ENCODE results near the gene IER5L. TPM values are rescaled to one million over a fixed set of nuclear protein-coding genes. Genes with fewer than 3 reads are reported as not detected.

The IER5L gene
- total RNA-seq, 4 donors from 2014 or later, result 1.8 to 31.0 (median 14.5) TPM

DNA sequence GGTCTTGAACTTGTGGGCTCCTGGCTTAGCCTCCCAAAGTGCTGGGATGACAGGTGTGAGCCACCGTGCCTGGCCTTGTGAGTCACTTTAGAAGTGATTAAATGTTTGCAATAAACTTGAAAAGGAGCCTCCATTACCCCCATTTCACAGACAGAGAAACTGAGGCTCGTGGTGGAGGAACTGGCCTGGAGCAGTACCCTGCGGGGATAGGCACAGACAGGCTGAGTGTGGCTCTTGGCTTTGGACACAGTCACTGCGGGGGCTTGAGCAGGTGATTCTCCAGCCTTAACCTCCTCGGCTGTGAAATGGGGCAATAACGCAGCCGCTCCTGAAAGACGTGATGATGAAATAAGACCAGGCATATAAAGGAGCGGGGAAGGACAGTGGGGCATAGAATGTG is 40.9 kb upstream of the IER5L start:
- TF ChIP-seq, protein P1, sequence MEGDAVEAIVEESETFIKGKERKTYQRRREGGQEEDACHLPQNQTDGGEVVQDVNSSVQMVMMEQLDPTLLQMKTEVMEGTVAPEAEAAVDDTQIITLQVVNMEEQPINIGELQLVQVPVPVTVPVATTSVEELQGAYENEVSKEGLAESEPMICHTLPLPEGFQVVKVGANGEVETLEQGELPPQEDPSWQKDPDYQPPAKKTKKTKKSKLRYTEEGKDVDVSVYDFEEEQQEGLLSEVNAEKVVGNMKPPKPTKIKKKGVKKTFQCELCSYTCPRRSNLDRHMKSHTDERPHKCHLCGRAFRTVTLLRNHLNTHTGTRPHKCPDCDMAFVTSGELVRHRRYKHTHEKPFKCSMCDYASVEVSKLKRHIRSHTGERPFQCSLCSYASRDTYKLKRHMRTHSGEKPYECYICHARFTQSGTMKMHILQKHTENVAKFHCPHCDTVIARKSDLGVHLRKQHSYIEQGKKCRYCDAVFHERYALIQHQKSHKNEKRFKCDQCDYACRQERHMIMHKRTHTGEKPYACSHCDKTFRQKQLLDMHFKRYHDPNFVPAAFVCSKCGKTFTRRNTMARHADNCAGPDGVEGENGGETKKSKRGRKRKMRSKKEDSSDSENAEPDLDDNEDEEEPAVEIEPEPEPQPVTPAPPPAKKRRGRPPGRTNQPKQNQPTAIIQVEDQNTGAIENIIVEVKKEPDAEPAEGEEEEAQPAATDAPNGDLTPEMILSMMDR (IDR thresholded peaks at IDR 0.05), result no peak
- no peak for TF ChIP-seq POLR2A (IDR thresholded peaks at IDR 0.05)
- DNase-seq, result no peak
- Histone ChIP-seq H3K27me3 (no peaks in the 10 kb centered on the region), H3K4me1 (no peaks in the 10 kb centered on the region), H3K9me3 (no peaks in the 10 kb centered on the region), H3K4me3 (no peak overlapping the region), H3K27ac (no peak overlapping the region), H3K36me3 (no peaks in the 10 kb centered on the region)
- intact Hi-C loops (cut with DNase I; ENCODE audit: low total_unique reads), result no loop called here

DNA sequence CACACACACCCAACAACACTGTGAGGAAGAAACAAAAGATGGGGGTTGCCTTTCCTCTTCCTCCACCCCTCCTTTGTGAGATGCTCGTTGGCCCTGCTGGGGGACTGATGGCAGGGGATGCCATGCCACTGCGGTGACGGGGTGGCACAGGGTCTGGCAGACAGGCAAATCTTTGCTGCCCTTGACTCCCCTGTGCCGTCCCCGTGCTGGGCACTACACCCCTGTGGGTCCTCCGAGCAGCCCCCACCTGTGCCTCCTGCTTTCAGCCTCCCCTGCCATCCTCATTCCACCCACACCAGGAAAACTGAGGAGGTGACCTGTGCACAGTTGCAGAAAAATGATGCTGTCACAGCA is 40.2 kb upstream of the IER5L start:
- Histone ChIP-seq H3K27ac (no peak overlapping the region), H3K9me3 (no peaks in the 10 kb centered on the region), H3K4me1 (no peaks in the 10 kb centered on the region), H3K4me3 (no peak overlapping the region), H3K27me3 (no peaks in the 10 kb centered on the region), H3K36me3 (no peaks in the 10 kb centered on the region)
- intact Hi-C loops (cut with DNase I; ENCODE audit: low total_unique reads), result no loop called here
- TF ChIP-seq, protein P1 (IDR thresholded peaks at IDR 0.05), result no peak
- TF ChIP-seq POLR2A (IDR thresholded peaks at IDR 0.05), result no peak
- DNase-seq, result no peak

DNA sequence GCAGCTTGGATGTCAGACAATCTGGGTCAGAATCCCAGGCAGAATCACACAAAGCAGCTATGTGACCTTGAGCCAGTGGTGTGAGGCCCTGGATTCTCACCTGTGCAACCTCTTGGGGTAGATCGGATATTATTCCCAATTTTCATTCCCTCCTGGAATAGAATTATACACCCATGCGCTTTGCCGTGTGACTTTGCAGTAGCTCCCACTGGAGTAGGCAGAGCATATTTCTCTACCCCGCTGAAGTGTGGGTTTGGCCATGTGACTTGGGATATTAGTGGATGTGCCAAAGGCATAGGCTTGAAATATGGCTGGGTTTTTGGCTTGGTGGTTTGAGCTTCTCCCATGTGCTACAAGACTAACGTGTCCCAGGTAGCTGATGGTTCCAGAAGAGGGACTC is 35.5 kb upstream of the IER5L start:
- TF ChIP-seq POLR2A (IDR thresholded peaks at IDR 0.05), result no peak
- TF ChIP-seq, protein P1 (IDR thresholded peaks at IDR 0.05), result no peak
- no peak overlapping the region for H3K27ac ChIP-seq
- no peaks in the 10 kb centered on the region for H3K4me1 ChIP-seq
- no peak overlapping the region for H3K4me3 ChIP-seq
- H3K9me3 ChIP-seq, result no peaks in the 10 kb centered on the region
- intact Hi-C loops (cut with DNase I; ENCODE audit: low total_unique reads), result no loop called here
- DNase-seq, result no peak
- H3K27me3 ChIP-seq, result no peaks in the 10 kb centered on the region
- no peaks in the 10 kb centered on the region for H3K36me3 ChIP-seq

DNA sequence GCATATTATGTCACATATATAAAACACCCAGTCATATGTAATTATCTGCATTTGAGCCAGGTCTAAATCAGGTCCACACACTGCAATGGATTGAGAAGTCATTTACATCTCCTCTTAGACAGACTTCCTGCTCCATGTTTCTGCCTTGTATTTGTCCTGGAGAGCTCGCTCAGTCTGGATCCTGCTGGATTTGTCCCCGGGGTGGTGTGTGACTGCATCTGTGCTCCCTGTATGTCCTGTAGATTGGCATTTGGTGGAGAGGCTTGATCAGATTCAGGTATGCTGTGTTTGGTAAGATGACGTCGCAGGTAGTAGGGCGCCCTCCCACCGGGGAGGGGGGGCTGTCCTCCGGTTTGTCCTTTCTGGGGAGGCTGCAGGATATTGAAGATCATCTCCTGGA is 33.6 kb upstream of the IER5L start:
- Histone ChIP-seq H3K27me3 (no peaks in the 10 kb centered on the region), H3K4me3 (no peak overlapping the region), H3K36me3 (no peaks in the 10 kb centered on the region), H3K4me1 (no peaks in the 10 kb centered on the region), H3K9me3 (no peaks in the 10 kb centered on the region), H3K27ac (no peak overlapping the region)
- intact Hi-C loops (cut with DNase I; ENCODE audit: low total_unique reads), result no loop called here
- TF ChIP-seq, protein P1 (IDR thresholded peaks at IDR 0.05), result no peak
- no peak for TF ChIP-seq POLR2A (IDR thresholded peaks at IDR 0.05)
- no peak for DNase-seq

DNA sequence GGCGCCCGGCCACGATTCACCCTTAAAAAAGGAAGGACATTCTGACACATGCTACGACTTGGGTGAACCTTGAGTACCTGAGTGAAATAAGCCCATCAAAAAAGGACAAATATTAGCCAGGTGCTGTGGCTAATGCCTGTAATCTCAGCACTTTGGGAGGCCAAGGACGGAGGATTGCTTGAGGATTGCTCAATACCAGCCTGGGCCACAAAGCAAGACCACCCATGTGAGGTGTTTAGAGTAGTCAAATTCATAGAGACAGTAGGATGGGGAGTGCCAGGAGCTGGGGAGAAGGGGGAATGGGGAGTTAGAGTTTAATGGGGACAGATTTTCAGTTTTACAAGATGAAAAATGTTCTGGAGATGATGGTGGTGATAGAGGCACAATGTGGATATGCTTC is 32.1 kb upstream of the IER5L start:
- H3K4me3 ChIP-seq, result no peak overlapping the region
- intact Hi-C loops (cut with DNase I; ENCODE audit: low total_unique reads), result no loop called here
- H3K36me3 ChIP-seq, result no peaks in the 10 kb centered on the region
- no peaks in the 10 kb centered on the region for H3K27me3 ChIP-seq
- DNase-seq, result no peak
- no peaks in the 10 kb centered on the region for H3K4me1 ChIP-seq
- H3K9me3 ChIP-seq, result no peaks in the 10 kb centered on the region
- no peak for TF ChIP-seq POLR2A (IDR thresholded peaks at IDR 0.05)
- TF ChIP-seq, protein P1 (IDR thresholded peaks at IDR 0.05), result no peak
- no peak overlapping the region for H3K27ac ChIP-seq
